Measurements from ENCODE around the gene PKNOX2.

PKNOX2 gene

GRCh38 chr11:125331357-125332035 is 166.9 kb downstream of the PKNOX2 start:
- Mint-ChIP-seq H3K4me3 (no peak overlapping the region), H3K27ac (ENCODE audit: low read depth) (no peak overlapping the region), H3K4me1 (no peaks in the 10 kb centered on the region), H3K27me3 (peaks cover 40% of the 10 kb centered on the region), H3K36me3 (ENCODE audit: insufficient read depth) (no peaks in the 10 kb centered on the region), H3K9me3 (no peaks in the 10 kb centered on the region)
- ATAC-seq (replicated peaks; ENCODE audit: extremely low read depth, poor library complexity, severe bottlenecking) = no peak
- no peak for DNase-seq (ENCODE audit: low spot score in 2 of 2)

DNA sequence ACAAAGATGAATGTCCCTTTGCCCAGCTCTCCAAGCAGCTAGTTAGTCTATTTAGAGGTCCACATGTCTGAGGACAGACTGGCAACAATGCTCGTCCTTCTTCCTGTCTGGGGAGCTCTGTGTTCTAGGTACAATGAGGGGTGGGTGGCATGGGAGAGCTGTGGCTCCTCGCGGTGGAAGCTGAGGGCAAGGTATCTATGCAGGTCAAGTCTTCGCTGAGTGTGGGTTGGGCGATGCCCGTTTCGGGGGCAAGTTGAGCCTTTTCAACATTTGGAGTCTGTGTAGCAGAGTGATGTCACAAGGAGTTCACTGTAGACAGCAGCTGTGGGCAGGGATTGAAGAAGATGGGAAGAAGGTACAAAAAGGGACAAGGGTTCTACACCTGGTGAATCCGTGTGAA is 168.3 kb downstream of the PKNOX2 start:
- H3K36me3 Mint-ChIP-seq (ENCODE audit: insufficient read depth) = no peaks in the 10 kb centered on the region
- DNase-seq (ENCODE audit: low spot score in 2 of 2) (no peak), ATAC-seq (replicated peaks; ENCODE audit: extremely low read depth, poor library complexity, severe bottlenecking) (no peak)
- H3K4me3 Mint-ChIP-seq = no peak overlapping the region
- peaks cover 36% of the 10 kb centered on the region for H3K27me3 Mint-ChIP-seq
- no peaks in the 10 kb centered on the region for H3K4me1 Mint-ChIP-seq
- no peaks in the 10 kb centered on the region for H3K9me3 Mint-ChIP-seq
- no peak overlapping the region for H3K27ac Mint-ChIP-seq (ENCODE audit: low read depth)

DNA sequence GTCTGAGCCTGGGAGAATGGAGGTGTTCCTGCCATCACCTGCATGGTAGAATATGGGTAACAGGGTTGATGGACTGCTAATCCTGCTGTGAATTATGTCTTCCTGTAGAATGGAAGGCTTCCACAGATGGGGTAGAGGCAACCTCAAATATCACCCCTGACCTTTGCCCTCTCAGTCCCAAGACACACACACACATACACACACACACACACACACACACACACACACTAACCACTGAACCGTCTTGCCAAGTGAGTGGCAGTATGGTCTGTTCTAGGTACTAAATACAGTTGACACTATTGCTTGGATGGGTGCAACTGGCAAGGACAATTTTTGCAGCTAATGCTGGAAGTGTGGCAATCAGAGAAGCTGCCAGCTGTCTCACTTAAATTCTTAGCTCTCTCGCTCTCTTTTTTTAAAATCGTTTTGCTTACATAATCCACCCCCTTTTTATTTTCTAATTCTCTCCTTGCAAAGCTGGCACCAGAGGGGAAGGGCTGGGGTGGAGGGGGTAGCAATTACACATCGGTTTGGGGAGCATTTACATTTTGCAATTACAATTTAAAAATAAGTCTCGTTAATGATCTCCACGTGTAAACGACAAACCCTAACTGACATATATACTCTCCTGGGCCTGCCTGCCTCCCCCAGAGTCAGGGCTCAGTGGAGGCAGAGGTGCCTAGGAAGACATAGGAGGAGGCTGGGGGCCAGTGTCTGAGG is 169.0 kb downstream of the PKNOX2 start:
- Mint-ChIP-seq H3K4me1 (no peaks in the 10 kb centered on the region), H3K27me3 (peaks cover 36% of the 10 kb centered on the region), H3K9me3 (no peaks in the 10 kb centered on the region), H3K27ac (ENCODE audit: low read depth) (no peak overlapping the region), H3K36me3 (ENCODE audit: insufficient read depth) (no peaks in the 10 kb centered on the region), H3K4me3 (no peak overlapping the region)
- DNase-seq (ENCODE audit: low spot score in 2 of 2) (no peak), ATAC-seq (replicated peaks; ENCODE audit: extremely low read depth, poor library complexity, severe bottlenecking) (no peak)

GRCh38 chr11:125335106-125335505 is 170.6 kb downstream of the PKNOX2 start:
- ATAC-seq (replicated peaks; ENCODE audit: extremely low read depth, poor library complexity, severe bottlenecking) (no peak), DNase-seq (ENCODE audit: low spot score in 2 of 2) (no peak)
- Mint-ChIP-seq H3K27me3 (peaks cover 35% of the 10 kb centered on the region), H3K36me3 (ENCODE audit: insufficient read depth) (no peaks in the 10 kb centered on the region), H3K9me3 (no peaks in the 10 kb centered on the region), H3K4me1 (no peaks in the 10 kb centered on the region), H3K27ac (ENCODE audit: low read depth) (no peak overlapping the region), H3K4me3 (no peak overlapping the region)

DNA sequence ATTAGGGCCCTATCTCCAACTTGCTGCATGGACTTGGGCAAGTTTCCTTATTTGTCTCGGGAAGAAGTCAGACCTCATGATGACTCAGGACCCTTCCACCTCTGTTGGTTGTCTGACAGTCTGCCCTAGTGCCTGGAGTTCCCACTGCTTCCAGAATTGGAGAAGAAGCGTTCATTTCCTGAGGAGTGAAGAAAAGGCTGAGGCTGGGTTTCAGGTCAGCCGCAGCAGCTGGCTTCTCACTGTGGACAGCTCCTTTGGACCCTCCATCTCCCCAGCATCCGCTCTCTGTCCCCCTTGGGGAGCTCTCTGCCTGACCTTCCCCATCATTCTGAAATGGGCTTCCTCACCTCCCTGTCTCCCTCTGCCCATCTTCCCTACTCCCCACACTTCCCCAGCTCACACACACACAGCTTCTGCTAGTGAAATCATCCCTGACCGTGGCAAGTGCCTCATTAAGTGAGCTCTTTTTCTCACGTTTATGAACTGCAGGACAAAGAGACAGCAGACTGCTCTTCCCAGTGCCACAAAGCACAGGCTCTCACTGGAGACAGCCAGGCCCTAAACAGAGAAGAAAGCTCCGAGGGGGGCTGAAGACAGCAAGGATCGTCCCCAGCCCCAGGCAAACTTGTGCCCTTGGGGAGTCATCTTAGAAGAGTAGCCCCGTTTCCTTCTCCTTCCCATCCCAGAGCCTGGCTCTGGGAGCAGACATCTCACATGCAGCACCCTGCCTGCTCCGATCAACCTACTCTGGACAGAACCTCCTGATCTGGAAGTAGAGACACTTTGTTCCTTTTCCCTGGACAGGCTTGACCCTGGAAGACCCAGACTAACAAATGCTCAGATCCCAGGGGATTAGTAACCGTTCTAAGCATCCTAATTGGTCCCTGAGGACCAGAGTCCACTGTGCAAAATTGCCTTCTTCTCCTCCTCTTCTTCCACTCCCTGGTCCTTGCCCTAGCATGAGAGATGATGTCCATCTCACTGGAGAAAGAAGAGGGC is 173.6 kb downstream of the PKNOX2 start:
- Mint-ChIP-seq H3K27ac (ENCODE audit: low read depth) (no peak overlapping the region), H3K36me3 (ENCODE audit: insufficient read depth) (no peaks in the 10 kb centered on the region), H3K4me3 (no peak overlapping the region), H3K4me1 (no peaks in the 10 kb centered on the region), H3K27me3 (peaks cover 41% of the 10 kb centered on the region), H3K9me3 (no peaks in the 10 kb centered on the region)
- DNase-seq (ENCODE audit: low spot score in 2 of 2) (no peak), ATAC-seq (replicated peaks; ENCODE audit: extremely low read depth, poor library complexity, severe bottlenecking) (no peak)

DNA sequence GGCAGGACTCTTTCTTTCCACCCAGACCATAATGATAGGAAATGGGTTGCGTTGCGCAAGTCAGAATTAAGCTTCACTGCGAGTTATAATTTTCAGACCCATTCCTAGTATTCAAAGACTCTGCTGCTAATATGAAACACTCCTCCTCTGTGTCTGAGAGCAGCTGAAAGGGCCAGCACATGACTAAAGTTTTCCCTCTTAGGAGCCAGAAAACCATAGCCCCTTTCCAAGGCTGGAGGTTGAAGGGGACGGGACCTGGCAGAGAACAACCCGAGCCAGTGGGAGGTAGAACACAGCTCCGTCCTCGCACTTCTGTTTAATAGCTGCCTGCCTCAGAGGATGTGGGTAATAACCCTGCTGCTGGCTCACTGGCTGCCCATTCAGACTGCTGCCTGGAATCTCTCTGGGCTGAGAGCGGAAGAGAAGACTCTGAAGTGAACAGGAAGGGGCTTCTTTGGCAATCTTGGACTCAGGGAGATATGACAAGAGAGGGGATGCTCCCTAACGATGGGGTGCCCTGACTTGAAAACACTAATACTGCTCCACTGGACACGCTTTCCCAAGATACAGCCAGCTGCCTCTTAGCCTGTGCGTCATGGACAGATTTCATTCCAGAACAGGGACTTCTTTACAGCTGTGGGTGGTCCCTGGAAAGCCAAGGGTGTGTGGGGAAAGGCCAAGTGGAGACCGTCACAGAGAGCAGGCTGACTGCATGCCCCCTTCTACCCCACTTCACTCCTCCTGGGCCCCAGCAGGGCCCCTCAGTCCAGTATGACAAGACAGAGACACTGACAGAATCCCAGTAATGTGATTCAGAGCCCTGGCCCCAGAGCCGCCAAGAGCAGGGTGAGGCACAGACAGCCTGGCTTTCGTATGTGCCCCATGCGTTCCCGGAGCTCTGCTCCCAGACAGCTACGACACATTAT is 174.6 kb downstream of the PKNOX2 start:
- H3K4me3 Mint-ChIP-seq = no peak overlapping the region
- H3K27me3 Mint-ChIP-seq = peaks cover 51% of the 10 kb centered on the region
- H3K4me1 Mint-ChIP-seq = no peaks in the 10 kb centered on the region
- no peak for ATAC-seq (replicated peaks; ENCODE audit: extremely low read depth, poor library complexity, severe bottlenecking)
- no peak for DNase-seq (ENCODE audit: low spot score in 2 of 2)
- H3K27ac Mint-ChIP-seq (ENCODE audit: low read depth) = no peak overlapping the region
- no peaks in the 10 kb centered on the region for H3K9me3 Mint-ChIP-seq
- no peaks in the 10 kb centered on the region for H3K36me3 Mint-ChIP-seq (ENCODE audit: insufficient read depth)

- Mint-ChIP-seq H3K4me1 (peaks cover 4% of the 10 kb centered on the region), H3K27me3 (peaks cover 73% of the 10 kb centered on the region), H3K4me3 (no peak overlapping the region), H3K27ac (ENCODE audit: low read depth) (no peak overlapping the region), H3K9me3 (no peaks in the 10 kb centered on the region), H3K36me3 (ENCODE audit: insufficient read depth) (no peaks in the 10 kb centered on the region)
- ATAC-seq (replicated peaks; ENCODE audit: extremely low read depth, poor library complexity, severe bottlenecking) = no peak
- DNase-seq (ENCODE audit: low spot score in 2 of 2) = no peak
Observed at GRCh38 chr11:125341676-125342075, 177.1 kb downstream of the PKNOX2 start.

GRCh38 chr11:125342281-125342930 is 177.9 kb downstream of the PKNOX2 start:
- DNase-seq (ENCODE audit: low spot score in 2 of 2) (no peak), ATAC-seq (replicated peaks; ENCODE audit: extremely low read depth, poor library complexity, severe bottlenecking) (no peak)
- H3K4me3 Mint-ChIP-seq = no peak overlapping the region
- H3K9me3 Mint-ChIP-seq = no peaks in the 10 kb centered on the region
- H3K27ac Mint-ChIP-seq (ENCODE audit: low read depth) = no peak overlapping the region
- peaks cover 4% of the 10 kb centered on the region for H3K4me1 Mint-ChIP-seq
- peaks cover 68% of the 10 kb centered on the region for H3K27me3 Mint-ChIP-seq
- no peaks in the 10 kb centered on the region for H3K36me3 Mint-ChIP-seq (ENCODE audit: insufficient read depth)

- Mint-ChIP-seq H3K9me3 (no peaks in the 10 kb centered on the region), H3K27ac (ENCODE audit: low read depth) (no peak overlapping the region), H3K4me3 (no peak overlapping the region), H3K4me1 (peaks cover 4% of the 10 kb centered on the region), H3K27me3 (peaks cover 60% of the 10 kb centered on the region), H3K36me3 (ENCODE audit: insufficient read depth) (no peaks in the 10 kb centered on the region)
- no peak for ATAC-seq (replicated peaks; ENCODE audit: extremely low read depth, poor library complexity, severe bottlenecking)
- DNase-seq (ENCODE audit: low spot score in 2 of 2) = no peak
Observed at GRCh38 chr11:125343086-125343717, 178.7 kb downstream of the PKNOX2 start.

DNA sequence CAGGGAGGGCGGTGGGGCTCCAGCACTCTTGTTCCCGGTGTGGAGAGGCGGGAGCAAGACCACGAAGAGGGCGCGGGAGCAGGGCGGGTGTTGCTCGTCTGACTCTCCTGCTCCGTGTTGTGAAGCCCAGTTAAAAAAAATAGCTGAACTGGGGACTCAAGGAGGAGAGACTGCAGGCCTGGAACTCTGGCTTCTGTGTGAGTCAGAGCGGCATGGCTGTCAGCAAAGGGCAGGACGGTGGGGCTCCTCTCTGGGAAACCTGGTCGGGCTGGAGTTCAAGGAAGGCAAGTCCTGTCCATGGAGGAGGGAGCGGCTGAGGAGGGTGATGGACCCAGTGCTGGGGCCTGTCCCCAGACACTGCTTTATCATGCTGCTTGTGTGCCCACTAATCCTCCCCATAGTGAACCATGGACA is 179.2 kb downstream of the PKNOX2 start:
- no peak for DNase-seq (ENCODE audit: low spot score in 2 of 2)
- H3K27me3 Mint-ChIP-seq = peaks cover 60% of the 10 kb centered on the region
- peaks cover 4% of the 10 kb centered on the region for H3K4me1 Mint-ChIP-seq
- no peak overlapping the region for H3K27ac Mint-ChIP-seq (ENCODE audit: low read depth)
- no peak for ATAC-seq (replicated peaks; ENCODE audit: extremely low read depth, poor library complexity, severe bottlenecking)
- no peaks in the 10 kb centered on the region for H3K9me3 Mint-ChIP-seq
- no peaks in the 10 kb centered on the region for H3K36me3 Mint-ChIP-seq (ENCODE audit: insufficient read depth)
- no peak overlapping the region for H3K4me3 Mint-ChIP-seq

DNA sequence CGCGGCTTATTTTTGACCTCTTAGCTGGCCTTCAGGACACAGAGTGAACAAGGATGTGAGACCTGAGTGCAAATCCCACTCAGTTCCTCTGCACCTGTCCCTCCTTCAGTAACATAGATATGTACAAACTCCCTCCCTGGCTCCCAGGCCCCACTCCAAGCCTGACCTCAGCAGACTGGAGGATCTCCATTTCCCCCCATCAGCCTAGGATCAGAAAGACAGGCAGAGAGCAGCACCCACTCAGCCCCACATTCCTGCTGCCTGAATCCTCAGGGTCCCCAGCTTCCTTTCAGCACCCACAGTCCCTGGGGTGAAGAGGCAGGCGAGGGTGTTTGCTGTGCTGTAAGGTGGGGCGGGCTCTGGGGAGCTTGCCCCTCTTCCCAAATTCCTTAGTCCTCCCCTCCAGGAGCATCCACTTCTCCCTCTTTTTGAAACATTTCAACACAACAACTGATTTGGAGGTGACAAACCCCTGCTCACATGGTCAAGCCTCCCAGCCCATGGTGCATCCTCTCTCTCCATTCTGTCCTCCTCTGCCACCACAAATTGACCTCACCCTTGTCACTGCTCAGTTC is 180.4 kb downstream of the PKNOX2 start:
- ATAC-seq (replicated peaks; ENCODE audit: extremely low read depth, poor library complexity, severe bottlenecking) (no peak), DNase-seq (ENCODE audit: low spot score in 2 of 2) (no peak)
- Mint-ChIP-seq H3K27ac (ENCODE audit: low read depth) (no peak overlapping the region), H3K4me1 (peaks cover 4% of the 10 kb centered on the region), H3K36me3 (ENCODE audit: insufficient read depth) (peaks cover 1% of the 10 kb centered on the region), H3K9me3 (no peaks in the 10 kb centered on the region), H3K4me3 (no peak overlapping the region), H3K27me3 (peaks cover 56% of the 10 kb centered on the region)
